GM18858 (cell line): ENCODE results near the gene ZNF235.
"Not testable (repeated sequence)": the region's sequence is repeated elsewhere in the genome, so short reads cannot be mapped to it uniquely, and the experiment has no call there.

ENCODE experiments used
- ATAC-seq: cut with Tn5 transposase; IDR thresholded peaks from one replicate; pipeline ENCODE4 v1.9.1; 2021; ENCODE audit not compliant: unreplicated experiment

ZNF235 gene

DNA sequence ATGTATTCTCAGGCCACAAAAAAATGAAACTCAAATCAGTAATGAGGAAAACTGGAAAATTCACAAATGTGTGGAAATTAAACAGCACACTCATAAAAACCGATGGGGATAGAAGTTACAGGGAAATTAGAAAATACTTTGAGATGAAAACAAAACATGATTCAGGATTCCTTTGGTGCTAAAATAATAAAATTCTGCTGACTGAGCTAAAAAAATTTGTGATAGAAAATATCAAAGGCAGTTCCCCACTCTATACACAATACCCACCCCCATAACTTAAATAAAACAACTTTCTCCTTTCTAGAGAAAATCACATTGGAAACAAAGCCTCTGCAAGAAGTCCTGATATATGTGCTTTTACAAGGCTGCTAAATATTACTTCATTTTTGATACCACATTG is 46.7 kb downstream of the ZNF235 start:
- ATAC-seq = no peak

- no peak for ATAC-seq
Measured at GRCh38 chr19:44255705-44256411, 49.0 kb downstream of the ZNF235 start.

- ATAC-seq = no peak
Measured at GRCh38 chr19:44254496-44254895, 50.3 kb downstream of the ZNF235 start.

- ATAC-seq = not testable (repeated sequence)
Measured at GRCh38 chr19:44253392-44253791, 51.4 kb downstream of the ZNF235 start.

- not testable (repeated sequence) for ATAC-seq
Measured at GRCh38 chr19:44252332-44252731, 52.5 kb downstream of the ZNF235 start.

DNA sequence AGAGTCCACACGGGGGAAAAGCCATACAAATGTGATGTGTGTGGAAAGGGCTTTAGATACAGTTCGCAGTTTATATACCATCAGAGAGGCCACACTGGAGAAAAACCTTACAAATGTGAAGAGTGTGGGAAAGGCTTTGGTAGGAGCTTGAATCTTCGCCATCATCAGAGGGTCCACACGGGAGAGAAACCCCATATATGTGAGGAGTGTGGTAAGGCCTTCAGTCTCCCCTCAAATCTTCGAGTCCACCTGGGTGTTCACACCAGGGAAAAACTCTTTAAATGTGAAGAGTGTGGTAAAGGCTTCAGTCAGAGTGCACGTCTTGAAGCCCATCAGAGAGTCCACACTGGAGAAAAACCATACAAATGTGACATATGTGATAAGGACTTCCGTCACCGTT is 68.4 kb downstream of the ZNF235 start:
- ATAC-seq = no peak
